Measurements from ENCODE around the gene TAS1R3. TPM values are rescaled to one million over a fixed set of nuclear protein-coding genes. Genes with fewer than 3 reads are reported as not detected.

Gene TAS1R3
- total RNA-seq, 2 experiments from 2014 or later = 0.99 to 1.1 TPM

DNA sequence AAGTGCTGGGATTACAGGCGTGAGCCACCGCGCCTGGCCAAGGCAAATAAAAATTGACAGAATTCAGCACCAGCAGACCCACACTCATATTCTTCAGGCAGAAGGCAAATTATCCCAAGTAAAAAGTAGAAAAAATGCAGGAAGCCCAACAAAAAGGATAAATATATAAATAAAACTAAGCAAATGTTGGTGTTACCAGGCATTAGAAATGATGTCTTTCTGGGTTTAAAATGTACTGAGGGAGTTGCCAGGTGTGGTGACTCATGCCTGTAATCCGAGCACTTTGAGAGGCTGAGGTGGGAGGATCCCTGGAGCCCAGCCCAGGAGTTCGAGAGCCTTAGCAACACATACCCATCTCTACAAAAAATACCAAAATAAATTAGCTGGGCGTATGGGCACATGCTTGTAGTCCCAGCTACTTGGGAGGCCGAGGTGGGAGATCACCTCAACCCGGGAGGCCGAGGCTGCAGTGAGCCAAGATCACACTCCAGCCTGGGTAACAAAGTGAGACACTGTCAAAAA, 12.9 kb upstream of the TAS1R3 start:
- peaks cover 5% of the 10 kb centered on the region for H3K4me1 ChIP-seq (ENCODE audit: insufficient read depth, low read length, poor library complexity, severe bottlenecking)
- no peak overlapping the region for H2AFZ ChIP-seq (ENCODE audit: low read length)
- no peak for DNase-seq (ENCODE audit: low spot score)
- peaks cover 3% of the 10 kb centered on the region; the same call in 1 of the 2 replicates for H4K20me1 ChIP-seq (ENCODE audit: insufficient read depth, low read length)
- no peaks in the 10 kb centered on the region for H3K9me2 ChIP-seq (ENCODE audit: insufficient read depth, low read length)
- H3K4me2 ChIP-seq (ENCODE audit: low read length) = no peak overlapping the region
- TF ChIP-seq, protein P1, sequence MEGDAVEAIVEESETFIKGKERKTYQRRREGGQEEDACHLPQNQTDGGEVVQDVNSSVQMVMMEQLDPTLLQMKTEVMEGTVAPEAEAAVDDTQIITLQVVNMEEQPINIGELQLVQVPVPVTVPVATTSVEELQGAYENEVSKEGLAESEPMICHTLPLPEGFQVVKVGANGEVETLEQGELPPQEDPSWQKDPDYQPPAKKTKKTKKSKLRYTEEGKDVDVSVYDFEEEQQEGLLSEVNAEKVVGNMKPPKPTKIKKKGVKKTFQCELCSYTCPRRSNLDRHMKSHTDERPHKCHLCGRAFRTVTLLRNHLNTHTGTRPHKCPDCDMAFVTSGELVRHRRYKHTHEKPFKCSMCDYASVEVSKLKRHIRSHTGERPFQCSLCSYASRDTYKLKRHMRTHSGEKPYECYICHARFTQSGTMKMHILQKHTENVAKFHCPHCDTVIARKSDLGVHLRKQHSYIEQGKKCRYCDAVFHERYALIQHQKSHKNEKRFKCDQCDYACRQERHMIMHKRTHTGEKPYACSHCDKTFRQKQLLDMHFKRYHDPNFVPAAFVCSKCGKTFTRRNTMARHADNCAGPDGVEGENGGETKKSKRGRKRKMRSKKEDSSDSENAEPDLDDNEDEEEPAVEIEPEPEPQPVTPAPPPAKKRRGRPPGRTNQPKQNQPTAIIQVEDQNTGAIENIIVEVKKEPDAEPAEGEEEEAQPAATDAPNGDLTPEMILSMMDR (conservative IDR thresholded peaks at IDR 0.05; ENCODE audit: low read length) = no peak
- TF ChIP-seq EZH2phosphoT487 (IDR thresholded peaks at IDR 0.05; ENCODE audit: borderline replicate concordance, low read depth, low read length) = no peak
- BruUV-seq (replicated peaks) = TSS peak; percentile 63
- H3K9me3 ChIP-seq (ENCODE audit: low read length) = no peaks in the 10 kb centered on the region
- intact Hi-C loops (cut with micrococcal nuclease; ENCODE audit: unreplicated experiment) = no loop called here
- ChIA-PET POLR2A (no interaction called here), CTCF (ENCODE audit: unreplicated experiment) (no interaction called here)
- H3K79me2 ChIP-seq (ENCODE audit: insufficient read depth, low read depth, low read length) = peaks cover 25% of the 10 kb centered on the region
- no peak overlapping the region for H3K4me3 ChIP-seq (ENCODE audit: low read depth, low read length, poor library complexity, severe bottlenecking)
- peaks cover 84% of the 10 kb centered on the region for H3K36me3 ChIP-seq (ENCODE audit: insufficient read depth, low read length)
- H3K27ac ChIP-seq (ENCODE audit: low read depth, low read length, poor library complexity, severe bottlenecking) = no peak overlapping the region

GRCh38 chr1:1318777-1319645, 12.1 kb upstream of the TAS1R3 start:
- DNase-seq (ENCODE audit: low spot score) = no peak
- TF ChIP-seq, protein P1 (conservative IDR thresholded peaks at IDR 0.05; ENCODE audit: low read length) = no peak
- no peak for TF ChIP-seq EZH2phosphoT487 (IDR thresholded peaks at IDR 0.05; ENCODE audit: borderline replicate concordance, low read depth, low read length)
- BruUV-seq (replicated peaks) = no TSS peak
- peaks cover 10% of the 10 kb centered on the region for H3K4me1 ChIP-seq (ENCODE audit: insufficient read depth, low read length, poor library complexity, severe bottlenecking)
- ChIA-PET POLR2A (no interaction called here), CTCF (ENCODE audit: unreplicated experiment) (no interaction called here)
- H3K4me2 ChIP-seq (ENCODE audit: low read length) = no peak overlapping the region
- H3K9me3 ChIP-seq (ENCODE audit: low read length) = no peaks in the 10 kb centered on the region
- peaks cover 76% of the 10 kb centered on the region for H3K36me3 ChIP-seq (ENCODE audit: insufficient read depth, low read length)
- peaks cover 3% of the 10 kb centered on the region; the same call in 1 of the 2 replicates for H4K20me1 ChIP-seq (ENCODE audit: insufficient read depth, low read length)
- no peak overlapping the region for H3K4me3 ChIP-seq (ENCODE audit: low read depth, low read length, poor library complexity, severe bottlenecking)
- H3K9me2 ChIP-seq (ENCODE audit: insufficient read depth, low read length) = no peaks in the 10 kb centered on the region
- intact Hi-C loops (cut with micrococcal nuclease; ENCODE audit: unreplicated experiment) = no loop called here
- H3K27ac ChIP-seq (ENCODE audit: low read depth, low read length, poor library complexity, severe bottlenecking) = no peak overlapping the region
- H2AFZ ChIP-seq (ENCODE audit: low read length) = no peak overlapping the region
- H3K79me2 ChIP-seq (ENCODE audit: insufficient read depth, low read depth, low read length) = peaks cover 29% of the 10 kb centered on the region

GRCh38 chr1:1319646-1319941, 11.5 kb upstream of the TAS1R3 start:
- DNase-seq (ENCODE audit: low spot score) = no peak
- BruUV-seq (replicated peaks) = no TSS peak
- Histone ChIP-seq H3K9me3 (ENCODE audit: low read length) (no peaks in the 10 kb centered on the region), H3K4me2 (ENCODE audit: low read length) (no peak overlapping the region), H3K79me2 (ENCODE audit: insufficient read depth, low read depth, low read length) (peaks cover 33% of the 10 kb centered on the region), H2AFZ (ENCODE audit: low read length) (no peak overlapping the region), H3K36me3 (ENCODE audit: insufficient read depth, low read length) (peaks cover 70% of the 10 kb centered on the region), H3K4me3 (ENCODE audit: low read depth, low read length, poor library complexity, severe bottlenecking) (no peak overlapping the region), H3K9me2 (ENCODE audit: insufficient read depth, low read length) (no peaks in the 10 kb centered on the region), H3K4me1 (ENCODE audit: insufficient read depth, low read length, poor library complexity, severe bottlenecking) (peaks cover 10% of the 10 kb centered on the region), H4K20me1 (ENCODE audit: insufficient read depth, low read length) (peaks cover 3% of the 10 kb centered on the region; the same call in 1 of the 2 replicates), H3K27ac (ENCODE audit: low read depth, low read length, poor library complexity, severe bottlenecking) (no peak overlapping the region)
- intact Hi-C loops (cut with micrococcal nuclease; ENCODE audit: unreplicated experiment) = no loop called here
- POLR2A ChIA-PET = no interaction called here
- CTCF ChIA-PET (ENCODE audit: unreplicated experiment) = no interaction called here
- no peak for TF ChIP-seq EZH2phosphoT487 (IDR thresholded peaks at IDR 0.05; ENCODE audit: borderline replicate concordance, low read depth, low read length)
- TF ChIP-seq, protein P1 (conservative IDR thresholded peaks at IDR 0.05; ENCODE audit: low read length) = no peak

Measured in OCI-LY7 (cell line).